Caki2 (cell line): ENCODE results near the gene SCLY. TPM values are rescaled to one million over a fixed set of nuclear protein-coding genes. Genes with fewer than 3 reads are reported as not detected.

ENCODE experiments used
- DNase-seq: peaks from one replicate; pipeline ENCODE4 v3.0.0-alpha.2; 2015; ENCODE audit warnings: low read depth
- in situ Hi-C: cut with HindIII; loops from 2 replicates; pipeline ENCODE4 v1.10.0; 2016; ENCODE audit warnings: low sequenced_read_pairs, low pct_unique_long_range_greater_than_20kb, mixed read lengths
- total RNA-seq: library from RNA; depleted of rRNA; stranded (reverse); fragments of >200 nt; shearing (Covaris generic); gene quantifications from 2 replicates; pipeline ENCODE4 v1.2.3, GENCODE V29; 2014; ENCODE audit warnings: low replicate concordance

The SCLY gene
- total RNA-seq, 1 experiment from 2014 or later, result 16.7 TPM

DNA sequence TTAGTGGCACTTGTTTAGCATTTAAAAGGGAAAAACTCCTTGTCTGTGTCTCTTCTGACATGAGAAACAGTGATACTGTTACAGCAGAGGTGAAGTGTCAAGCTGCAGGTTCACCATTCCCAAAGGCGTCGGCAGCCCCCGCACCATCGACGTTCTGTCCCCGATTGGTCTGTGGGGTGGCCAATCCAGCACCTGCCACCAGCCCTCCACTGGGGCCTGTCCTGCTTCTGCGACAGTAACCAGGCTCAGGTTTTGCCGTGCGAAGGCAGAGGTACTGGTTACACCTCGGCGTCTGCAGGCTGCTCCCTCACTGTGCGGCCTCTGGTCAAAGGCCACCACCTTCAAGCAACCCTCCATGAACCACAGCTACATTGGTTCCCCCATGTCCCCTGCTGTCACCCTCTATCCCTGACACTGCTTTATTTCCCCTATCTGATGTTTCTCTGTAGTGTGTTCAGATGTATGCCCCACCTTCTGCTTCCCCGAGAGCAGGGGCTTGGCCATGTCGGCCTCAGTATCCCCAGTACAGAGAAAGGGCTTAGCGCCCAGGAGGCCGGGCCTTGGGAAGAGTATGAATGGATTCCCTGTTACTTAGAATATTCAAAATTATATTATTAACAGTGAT lies 30.7 kb downstream of the SCLY start:
- in situ Hi-C loops, result no loop called here
- no peak for DNase-seq

- no peak for DNase-seq
- in situ Hi-C loops, result no loop called here
These were observed 31.8 kb downstream of the SCLY start for GRCh38 chr2:238092486-238093035.

DNA sequence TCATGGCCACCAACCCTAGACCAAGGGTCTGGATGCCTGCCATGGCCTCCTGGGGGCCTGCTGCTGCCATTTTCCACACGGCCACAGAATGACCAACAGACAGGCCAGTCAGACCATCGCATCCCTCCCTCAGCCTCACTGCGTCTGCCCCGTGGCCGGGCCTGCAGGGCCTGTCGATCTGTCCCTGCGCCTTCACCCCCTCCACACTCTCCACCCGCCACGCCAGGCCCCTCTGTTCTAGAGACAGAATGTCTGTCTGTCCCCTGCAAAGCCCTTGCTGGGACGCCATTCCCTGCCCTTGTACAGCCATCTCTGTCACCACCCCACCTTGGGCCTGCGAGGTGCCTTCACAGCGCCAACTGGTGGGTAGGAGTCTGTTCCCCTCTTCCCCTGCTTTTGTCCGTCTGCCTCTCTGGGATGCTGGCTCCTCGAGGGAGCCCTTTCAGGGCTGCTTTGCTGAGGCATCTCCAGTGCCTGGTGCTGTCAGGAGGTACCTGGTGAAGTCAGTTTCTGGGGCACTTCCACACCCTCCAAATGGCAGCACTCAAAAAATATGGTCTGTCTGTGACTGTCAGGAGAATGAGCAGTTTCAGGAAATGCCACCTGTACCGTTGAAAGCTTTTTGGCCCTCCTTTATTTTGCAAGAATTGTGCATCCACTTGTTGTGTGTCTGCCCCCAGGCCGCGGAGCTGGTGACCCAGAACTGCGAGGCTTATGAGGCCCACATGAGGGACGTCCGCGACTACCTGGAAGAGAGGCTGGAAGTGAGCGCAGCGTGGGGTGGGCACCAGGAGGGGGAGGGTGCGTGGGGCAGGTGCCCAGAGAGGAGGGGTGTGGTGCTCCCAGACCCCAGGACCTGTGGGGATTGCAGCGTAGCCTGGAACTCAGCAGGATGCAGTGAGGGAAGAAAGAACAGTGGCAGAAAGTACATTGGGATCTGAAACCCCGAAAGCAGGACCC lies 32.7 kb downstream of the SCLY start:
- DNase-seq, result no peak
- in situ Hi-C loops, result no loop called here

DNA sequence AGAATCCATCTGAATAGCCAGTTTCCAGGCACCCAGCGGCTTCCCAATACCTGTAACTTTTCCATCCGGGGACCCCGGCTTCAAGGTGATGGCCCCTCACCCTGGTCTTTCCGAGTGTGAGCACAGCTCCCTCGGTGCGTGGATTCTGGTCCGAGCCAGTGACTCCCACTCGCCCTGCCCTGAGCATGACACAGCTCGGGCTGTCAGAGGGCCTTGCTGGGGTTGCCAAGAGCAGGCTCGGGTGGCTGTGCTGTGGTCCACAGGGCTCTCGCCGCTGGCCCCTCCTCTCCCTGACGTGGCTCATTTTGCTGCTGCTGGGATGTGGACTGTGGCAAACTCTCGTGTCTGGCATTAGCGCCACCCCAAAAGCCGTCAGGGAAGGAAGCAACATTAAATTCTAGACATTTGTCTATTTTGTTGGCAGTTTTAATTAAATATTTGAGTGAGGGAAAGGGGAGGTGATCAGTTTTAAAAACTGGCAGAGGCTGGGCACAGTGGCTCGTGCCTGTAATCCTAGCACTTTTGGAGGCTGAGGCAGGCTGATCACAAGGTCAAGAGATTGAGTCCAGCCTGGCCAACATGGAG lies 33.7 kb downstream of the SCLY start:
- DNase-seq, result no peak
- in situ Hi-C loops, result no loop called here

DNA sequence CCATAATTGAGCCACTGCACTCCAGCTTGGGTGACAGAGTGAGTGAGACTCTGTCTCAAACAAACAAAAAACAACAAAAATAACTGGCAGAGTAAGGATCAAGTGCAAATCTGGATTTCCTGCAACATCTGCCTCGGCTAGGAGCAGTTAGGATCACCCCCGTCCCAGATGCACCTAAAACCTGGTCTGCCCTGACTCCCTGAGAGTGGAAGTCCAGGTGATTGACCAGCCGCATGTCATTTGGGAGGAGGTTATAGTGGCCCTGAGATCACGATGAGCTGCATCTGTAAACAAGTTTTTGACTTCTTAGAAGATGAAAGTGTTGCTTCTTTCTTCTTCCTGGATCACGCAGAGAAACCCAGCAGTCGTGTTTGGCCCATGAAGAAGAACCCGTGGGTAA lies 34.3 kb downstream of the SCLY start:
- in situ Hi-C loops, result no loop called here
- no peak for DNase-seq

- no peak for DNase-seq
- in situ Hi-C loops, result no loop called here
These were observed 35.7 kb downstream of the SCLY start for GRCh38 chr2:238096311-238097011.

DNA sequence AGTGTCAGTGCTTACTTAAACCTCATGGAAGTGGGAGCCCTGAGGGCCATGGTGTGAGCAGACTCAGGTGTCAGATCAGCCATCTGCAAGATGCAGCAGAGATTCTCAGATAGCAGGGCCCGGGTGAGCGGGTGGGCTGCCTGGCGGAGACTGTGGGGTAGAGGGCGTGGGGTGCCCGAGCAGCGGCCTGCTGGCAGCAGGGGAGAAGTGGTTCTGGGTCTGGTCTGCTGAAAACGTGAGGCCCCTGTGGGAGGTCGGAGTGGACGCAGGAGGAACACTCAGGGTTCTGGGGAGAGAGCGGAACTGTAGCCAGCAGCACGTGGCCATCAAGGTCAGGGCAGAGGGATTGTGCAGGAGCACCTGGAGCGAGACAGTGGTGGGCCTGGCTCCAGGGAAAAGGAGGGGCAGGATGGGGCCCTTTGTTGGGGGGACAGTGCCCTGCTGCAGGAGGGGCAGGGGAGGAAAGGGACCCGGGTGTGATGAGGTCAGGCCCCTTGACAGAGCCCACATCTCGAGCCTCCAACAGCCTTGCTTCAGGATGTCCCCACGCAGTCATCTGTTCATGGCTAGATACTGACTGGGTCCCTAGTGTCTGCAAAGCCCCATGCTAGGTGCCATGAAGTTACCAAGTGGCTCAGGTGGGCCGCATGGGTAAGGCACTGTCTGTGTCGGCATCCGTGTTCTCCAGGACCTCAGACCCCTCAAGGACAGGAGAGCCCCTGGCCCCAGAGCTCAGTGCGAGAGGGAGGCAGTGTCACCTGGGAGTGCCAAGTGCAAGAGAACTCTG lies 36.6 kb downstream of the SCLY start:
- DNase-seq, result no peak
- in situ Hi-C loops, result no loop called here

GRCh38 chr2:238097988-238098871 lies 37.4 kb downstream of the SCLY start:
- DNase-seq, result peak; percentile 91
- in situ Hi-C loops, result no loop called here

DNA sequence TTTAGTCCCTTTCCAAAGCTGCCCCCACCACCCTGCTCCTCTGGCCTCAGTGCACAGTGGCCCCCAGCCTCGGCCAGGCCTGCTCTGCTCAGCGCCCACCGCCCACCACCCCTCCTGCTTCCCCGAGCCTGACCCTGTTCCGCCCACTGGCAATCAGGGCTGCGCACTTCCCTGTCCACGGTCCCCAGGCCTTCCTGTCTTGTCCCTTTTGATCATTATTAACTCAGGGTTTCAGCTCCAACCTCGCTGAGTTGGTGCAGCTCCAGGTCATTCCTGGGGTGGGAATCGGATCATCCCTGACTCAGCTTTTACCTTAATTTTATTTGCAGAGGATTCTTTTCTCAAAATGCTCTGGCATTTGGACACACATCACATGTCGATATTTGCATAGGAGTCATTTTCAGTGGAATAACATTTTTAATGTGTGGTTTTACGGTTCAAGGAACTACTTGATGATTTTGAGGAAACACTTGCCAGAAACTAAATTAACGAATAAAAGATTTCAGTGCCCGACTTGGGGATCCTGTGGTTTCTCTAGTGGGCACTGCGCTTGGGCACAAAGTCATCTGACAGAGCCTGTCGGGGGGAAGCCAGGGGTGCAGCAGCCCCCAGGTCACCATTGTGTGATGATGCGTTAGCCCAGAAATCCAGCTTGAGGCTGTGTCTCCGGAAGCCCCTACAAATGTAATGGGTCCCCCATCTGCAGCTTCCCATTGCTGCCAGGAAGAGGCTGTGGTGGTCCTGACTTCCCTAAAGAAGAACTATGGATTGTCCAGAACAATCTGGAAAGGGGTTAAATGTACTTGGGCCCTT lies 38.3 kb downstream of the SCLY start:
- in situ Hi-C loops, result no loop called here
- peak; percentile 90 for DNase-seq

DNA sequence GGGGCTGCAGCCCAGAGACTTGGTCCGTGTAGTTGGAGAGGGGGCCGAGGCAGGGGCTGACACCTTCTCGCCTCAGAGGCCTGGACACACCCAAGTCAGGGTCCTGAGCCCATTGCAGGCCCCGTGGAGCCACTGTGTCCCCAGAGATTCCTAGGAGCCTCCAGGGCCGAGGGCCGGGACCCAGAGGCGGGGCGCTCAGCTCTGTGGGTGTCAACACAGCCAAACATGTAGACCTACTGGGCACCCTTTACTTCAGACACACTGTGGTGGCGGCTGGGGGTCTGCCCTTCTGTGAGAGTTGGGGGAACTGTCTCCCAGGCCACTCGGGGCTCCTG lies 38.9 kb downstream of the SCLY start:
- in situ Hi-C loops, result no loop called here
- DNase-seq, result no peak

DNA sequence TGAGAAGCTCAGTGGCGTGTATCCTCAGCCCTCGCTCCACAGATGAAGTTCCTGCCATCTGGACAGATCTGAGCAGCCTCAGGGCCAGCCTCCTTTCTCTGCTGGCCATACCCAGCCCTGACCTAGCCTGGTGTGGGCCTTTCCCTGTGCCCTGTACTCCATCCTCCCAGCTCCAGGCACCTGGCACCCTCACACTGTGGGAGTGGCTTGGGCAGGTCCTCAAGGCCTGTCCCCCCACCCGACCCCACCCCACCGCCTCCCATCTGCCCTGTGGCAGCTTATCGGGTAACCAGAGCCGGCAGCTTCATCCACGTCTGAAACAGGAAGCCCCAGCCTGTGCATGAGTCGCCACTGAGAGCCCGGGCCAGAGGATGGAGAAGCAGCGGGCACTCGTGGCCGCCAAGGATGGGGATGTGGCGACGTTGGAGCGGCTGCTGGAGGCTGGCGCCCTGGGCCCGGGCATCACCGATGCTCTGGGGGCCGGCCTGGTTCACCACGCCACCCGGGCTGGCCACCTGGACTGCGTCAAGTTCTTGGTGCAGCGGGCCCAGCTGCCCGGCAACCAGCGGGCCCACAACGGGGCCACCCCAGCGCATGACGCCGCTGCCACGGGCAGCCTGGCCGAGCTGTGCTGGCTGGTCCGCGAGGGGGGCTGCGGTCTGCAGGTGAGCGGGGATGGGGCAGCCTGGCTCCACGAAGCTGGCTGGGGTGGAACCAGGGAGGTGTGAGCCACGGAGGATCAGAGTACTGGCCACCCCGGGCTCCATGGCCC lies 39.4 kb downstream of the SCLY start, which contains the start of gene ESPNL:
Gene ESPNL, plus strand, starts transcription at position 292 of the 772 bp plus-strand sequence. Its CDS starts 80 bp downstream, at position 372.
- in situ Hi-C loops, result no loop called here
- DNase-seq, result peak; percentile 32

GRCh38 chr2:238100821-238101771 lies 40.3 kb downstream of the SCLY start:
- in situ Hi-C loops, result no loop called here
- no peak for DNase-seq

DNA sequence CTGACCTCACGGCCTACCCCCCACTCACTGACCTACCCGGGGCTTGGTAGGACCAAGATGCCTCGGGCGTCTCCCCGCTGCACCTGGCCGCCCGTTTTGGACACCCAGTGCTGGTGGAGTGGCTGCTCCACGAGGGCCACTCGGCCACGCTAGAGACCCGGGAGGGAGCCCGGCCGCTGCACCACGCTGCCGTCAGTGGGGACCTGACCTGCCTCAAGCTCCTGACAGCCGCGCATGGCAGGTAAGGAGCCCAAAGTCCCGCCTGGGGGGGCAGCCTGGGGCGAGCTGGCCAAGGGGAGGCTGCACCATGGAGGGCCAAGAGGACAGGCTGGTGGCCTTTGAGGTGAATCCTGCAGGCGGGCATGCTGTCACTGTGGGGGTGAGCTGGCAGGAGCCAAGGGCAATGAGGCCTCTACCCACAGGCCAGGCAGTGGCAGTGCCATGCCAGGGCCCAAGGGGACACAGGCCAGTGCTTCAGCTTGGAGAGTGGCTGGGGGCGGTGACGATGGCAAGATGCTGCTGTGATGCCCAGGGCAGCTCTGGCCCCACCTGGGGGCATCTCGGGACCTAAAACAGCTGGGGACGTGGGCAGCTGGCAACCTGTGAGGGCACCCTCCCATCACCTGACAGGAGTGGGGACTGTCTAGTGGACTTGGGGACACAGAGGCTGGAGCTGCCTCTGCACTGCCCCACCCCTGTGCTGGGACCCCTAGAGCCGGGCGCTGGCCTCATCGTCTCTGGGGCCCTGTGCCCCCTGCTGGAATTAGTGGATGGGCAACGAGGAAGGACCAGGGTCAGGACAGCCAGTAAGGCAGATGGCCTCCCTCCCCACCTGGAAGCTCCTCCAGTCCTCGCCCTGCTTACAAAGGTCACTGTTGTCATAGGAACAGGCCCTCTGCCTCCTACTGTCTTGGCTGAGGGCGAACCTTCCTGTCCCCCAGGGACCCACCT lies 41.4 kb downstream of the SCLY start:
- no peak for DNase-seq
- in situ Hi-C loops, result no loop called here
